ENCODE results near the gene COL25A1. TPM values are rescaled to one million over a fixed set of nuclear protein-coding genes. Genes with fewer than 3 reads are reported as not detected.

The COL25A1 gene
- total RNA-seq, 1 experiment from 2014 or later, result 4.2 TPM

DNA sequence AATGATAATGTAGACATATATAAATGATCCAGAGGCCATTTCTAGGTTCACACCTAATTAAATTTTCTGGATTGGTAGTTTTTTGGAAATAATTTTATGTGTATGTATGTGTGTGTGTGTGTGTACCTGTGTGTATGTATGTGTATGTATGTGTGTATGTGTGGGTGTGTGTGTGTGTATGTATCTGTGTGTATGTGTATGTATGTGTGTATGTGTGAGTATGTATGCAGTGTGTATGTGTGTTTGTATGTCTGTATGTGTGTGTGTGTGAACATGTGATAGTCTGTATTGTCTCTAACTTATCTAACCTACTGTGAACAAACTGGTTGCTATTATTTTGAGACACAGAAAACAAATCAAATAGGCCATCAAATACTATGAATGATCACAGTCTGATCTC lies 152.6 kb downstream of the COL25A1 start:
- H3K4me1 ChIP-seq (ENCODE audit: insufficient read depth, low read length), result no peaks in the 10 kb centered on the region
- H2BK20ac ChIP-seq (ENCODE audit: low read depth, low read length, poor library complexity, severe bottlenecking), result no peak overlapping the region
- H3K9ac ChIP-seq (ENCODE audit: extremely low read depth, insufficient read length, low read length), result no peak overlapping the region
- DNase-seq, result no peak
- H2BK12ac ChIP-seq (ENCODE audit: insufficient read length, low read depth, low read length), result no peak overlapping the region
- no peaks in the 10 kb centered on the region for H3K79me1 ChIP-seq (ENCODE audit: insufficient read depth, low read depth, low read length, poor library complexity, severe bottlenecking)
- no peak overlapping the region for H2BK5ac ChIP-seq (ENCODE audit: insufficient read length, low read length)
- no peak overlapping the region for H2BK120ac ChIP-seq (ENCODE audit: low read depth, low read length, poor library complexity, severe bottlenecking)
- H3K79me2 ChIP-seq (ENCODE audit: insufficient read depth, low read length), result no peaks in the 10 kb centered on the region
- no peaks in the 10 kb centered on the region for H3K9me3 ChIP-seq (ENCODE audit: control insufficient read depth, low read depth, low read length)
- no peak overlapping the region for H3K4ac ChIP-seq (ENCODE audit: low read depth, low read length)
- H2AFZ ChIP-seq (ENCODE audit: low read length), result no peak overlapping the region
- peak overlapping the region in 1 of 3 experiments; percentile 6; a peak in 1 of 7 replicates for H3K27ac Mint-ChIP-seq
- H3K27me3 ChIP-seq (ENCODE audit: insufficient read depth, low read length), result no peaks in the 10 kb centered on the region
- no peak overlapping the region for H3K14ac ChIP-seq (ENCODE audit: insufficient read depth, low read length)
- H2AK5ac ChIP-seq (ENCODE audit: insufficient read length, low read length), result no peak overlapping the region
- no peak overlapping the region for H3K4me3 Mint-ChIP-seq
- no peak overlapping the region for H3T11ph ChIP-seq (ENCODE audit: low read length)
- no peaks in the 10 kb centered on the region for H3K9me3 Mint-ChIP-seq
- H3K18ac ChIP-seq (ENCODE audit: insufficient read length, low read depth, low read length), result no peak overlapping the region
- TF ChIP-seq, protein P1, sequence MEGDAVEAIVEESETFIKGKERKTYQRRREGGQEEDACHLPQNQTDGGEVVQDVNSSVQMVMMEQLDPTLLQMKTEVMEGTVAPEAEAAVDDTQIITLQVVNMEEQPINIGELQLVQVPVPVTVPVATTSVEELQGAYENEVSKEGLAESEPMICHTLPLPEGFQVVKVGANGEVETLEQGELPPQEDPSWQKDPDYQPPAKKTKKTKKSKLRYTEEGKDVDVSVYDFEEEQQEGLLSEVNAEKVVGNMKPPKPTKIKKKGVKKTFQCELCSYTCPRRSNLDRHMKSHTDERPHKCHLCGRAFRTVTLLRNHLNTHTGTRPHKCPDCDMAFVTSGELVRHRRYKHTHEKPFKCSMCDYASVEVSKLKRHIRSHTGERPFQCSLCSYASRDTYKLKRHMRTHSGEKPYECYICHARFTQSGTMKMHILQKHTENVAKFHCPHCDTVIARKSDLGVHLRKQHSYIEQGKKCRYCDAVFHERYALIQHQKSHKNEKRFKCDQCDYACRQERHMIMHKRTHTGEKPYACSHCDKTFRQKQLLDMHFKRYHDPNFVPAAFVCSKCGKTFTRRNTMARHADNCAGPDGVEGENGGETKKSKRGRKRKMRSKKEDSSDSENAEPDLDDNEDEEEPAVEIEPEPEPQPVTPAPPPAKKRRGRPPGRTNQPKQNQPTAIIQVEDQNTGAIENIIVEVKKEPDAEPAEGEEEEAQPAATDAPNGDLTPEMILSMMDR (conservative IDR thresholded peaks at IDR 0.05), result no peak
- no peaks in the 10 kb centered on the region for H3K23me2 ChIP-seq (ENCODE audit: insufficient read length, low read depth, low read length, poor library complexity, severe bottlenecking)
- no peaks in the 10 kb centered on the region for H3K27me3 Mint-ChIP-seq (ENCODE audit: low read depth)
- no peak overlapping the region for H3K27ac ChIP-seq (ENCODE audit: insufficient read length, low read depth, low read length)
- no peak overlapping the region for H2BK15ac ChIP-seq (ENCODE audit: low read depth, low read length)
- H4K5ac ChIP-seq (ENCODE audit: insufficient read length, low read depth, low read length), result no peak overlapping the region
- H4K20me1 ChIP-seq (ENCODE audit: control insufficient read depth, insufficient read depth, insufficient read length), result no peaks in the 10 kb centered on the region
- H3K23ac ChIP-seq (ENCODE audit: insufficient read length, low read depth, low read length), result peak overlapping the region; percentile 93
- no peak overlapping the region for H3K4me2 ChIP-seq (ENCODE audit: insufficient read depth, insufficient read length, low read length)
- no peak overlapping the region for H3K56ac ChIP-seq (ENCODE audit: insufficient read length, low read depth, low read length)
- H4K8ac ChIP-seq (replicated peaks; ENCODE audit: insufficient read length, low read depth, low read length), result no peak overlapping the region
- peaks cover 14 to 15% of the 10 kb centered on the region in 2 experiments for H3K4me1 Mint-ChIP-seq
- no peaks in the 10 kb centered on the region for H3K36me3 Mint-ChIP-seq (ENCODE audit: insufficient read depth in 1 of 3, low read depth in 3 of 3)
- no peak overlapping the region for H4K91ac ChIP-seq (ENCODE audit: insufficient read length, low read depth, low read length)
